Lung (tissue), 12 donors: Measurements from ENCODE around the gene TBX1. TPM values are rescaled to one million over a fixed set of nuclear protein-coding genes. Genes with fewer than 3 reads are reported as not detected.

Source experiments
- ATAC-seq: fragments of 200-7000 bp; cut with Tn5 transposase; one replicate; pipeline ENCODE4 v1.9.1; 2020; ENCODE audit warnings: moderate number of reproducible peaks; ENCODE audit not compliant: insufficient read depth, low FRiP score
- DNase-seq, 3 donors: peaks; one replicate each; pipeline ENCODE4 v3.0.0-alpha.2; 2013 to 2017
- H3K27ac ChIP-seq, 2 donors: one replicate each; pipeline ENCODE4 v1.5.1; 2013; ENCODE audit warnings: mild to moderate bottlenecking in 2 of 2, moderate library complexity in 2 of 2, control low read depth in 1 of 2, inconsistent platforms in 1 of 2, low read depth in 1 of 2, low read length in 1 of 2
- H3K27me3 ChIP-seq, 3 donors: one replicate each; pipeline ENCODE4 v1.5.1; 2013; ENCODE audit warnings: low read length in 2 of 3; ENCODE audit not compliant: control insufficient read depth in 3 of 3, insufficient read depth in 3 of 3
- H3K36me3 ChIP-seq, 4 donors: one replicate each; pipeline ENCODE4 v1.5.1; 2013; ENCODE audit warnings: low read length in 4 of 4, mild to moderate bottlenecking in 1 of 4, moderate library complexity in 1 of 4; ENCODE audit not compliant: control insufficient read depth in 4 of 4, insufficient read depth in 4 of 4
- H3K4me1 ChIP-seq, 5 donors: one replicate each; pipeline ENCODE4 v1.5.1; 2013; ENCODE audit warnings: low read length in 5 of 5, mild to moderate bottlenecking in 2 of 5, moderate library complexity in 1 of 5; ENCODE audit not compliant: control insufficient read depth in 5 of 5, insufficient read depth in 5 of 5
- H3K4me3 ChIP-seq: one replicate; pipeline ENCODE4 v1.5.1; 2013; ENCODE audit warnings: mild to moderate bottlenecking, control low read depth, moderate library complexity
- H3K9ac ChIP-seq, 2 donors: one replicate each; pipeline ENCODE4 v1.5.1; 2013; ENCODE audit warnings: low read length in 2 of 2, control low read depth in 1 of 2; ENCODE audit not compliant: insufficient read depth in 1 of 2
- H3K9me3 ChIP-seq, 4 donors: one replicate each; pipeline ENCODE4 v1.5.1; 2013; ENCODE audit warnings: low read length in 3 of 4, mild to moderate bottlenecking in 1 of 4, moderate library complexity in 1 of 4; ENCODE audit not compliant: control insufficient read depth in 4 of 4, insufficient read depth in 3 of 4
- WGBS, 2 donors: extraction: QIAGEN DNeasy Blood & Tissue Kit; methylation state at CpG; one replicate each; pipeline ENCODE4 v1.1.7; 2013; 5-methylcytosine and 5-hydroxymethylcytosine counted together
- polyA plus RNA-seq, 2 donors: library from polyadenylated mRNA; stranded (reverse); fragments of 200-250 nt; gene quantifications; one replicate each; pipeline ENCODE4 v1.2.1, GENCODE V29; 2013
- total RNA-seq, 2 donors: library from RNA; depleted of rRNA in 1 of 2; stranded (reverse); fragments of >200 nt in 1 of 2; gene quantifications; one replicate each; pipeline ENCODE4 v1.2.1, GENCODE V29; 2014 to 2021
- TF ChIP-seq, protein P1 (sequence below): IDR thresholded peaks from 2 replicates; pipeline ENCODE4 v1.5.1; 2012; ENCODE audit warnings: mild to moderate bottlenecking; ENCODE audit errors: control extremely low read depth, extremely low read depth
- donor health status: control.
- donor health status: control.
- donor health status: Bipolar disorder and iron deficiency.
- donor health status: healthy.
- donor health status: DM: yes; HTN: yes; CAD: no.

The TBX1 gene
- total and polyA plus RNA-seq, 4 donors: 2.3 to 19.3 (median 4.5) TPM

DNA sequence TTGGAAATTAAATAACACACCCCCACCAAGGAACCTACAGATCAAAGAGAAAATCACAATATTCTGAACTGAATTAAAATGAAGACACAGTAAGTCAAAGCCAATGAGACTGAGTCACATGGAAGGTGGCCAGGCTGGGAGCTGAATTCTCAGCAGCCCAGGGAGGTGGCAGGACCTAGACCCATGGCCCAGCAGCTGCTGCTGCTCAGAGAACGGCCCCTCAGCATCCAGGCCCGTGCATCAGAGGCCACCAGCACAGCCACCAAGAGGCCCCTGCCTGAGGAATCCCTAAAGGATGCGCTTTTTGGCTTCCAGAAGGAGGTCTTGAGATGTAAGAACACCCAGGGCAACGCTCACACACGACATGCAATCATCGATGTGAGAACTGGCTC lies 35.0 kb downstream of the TBX1 start:
- TF ChIP-seq, protein P1, sequence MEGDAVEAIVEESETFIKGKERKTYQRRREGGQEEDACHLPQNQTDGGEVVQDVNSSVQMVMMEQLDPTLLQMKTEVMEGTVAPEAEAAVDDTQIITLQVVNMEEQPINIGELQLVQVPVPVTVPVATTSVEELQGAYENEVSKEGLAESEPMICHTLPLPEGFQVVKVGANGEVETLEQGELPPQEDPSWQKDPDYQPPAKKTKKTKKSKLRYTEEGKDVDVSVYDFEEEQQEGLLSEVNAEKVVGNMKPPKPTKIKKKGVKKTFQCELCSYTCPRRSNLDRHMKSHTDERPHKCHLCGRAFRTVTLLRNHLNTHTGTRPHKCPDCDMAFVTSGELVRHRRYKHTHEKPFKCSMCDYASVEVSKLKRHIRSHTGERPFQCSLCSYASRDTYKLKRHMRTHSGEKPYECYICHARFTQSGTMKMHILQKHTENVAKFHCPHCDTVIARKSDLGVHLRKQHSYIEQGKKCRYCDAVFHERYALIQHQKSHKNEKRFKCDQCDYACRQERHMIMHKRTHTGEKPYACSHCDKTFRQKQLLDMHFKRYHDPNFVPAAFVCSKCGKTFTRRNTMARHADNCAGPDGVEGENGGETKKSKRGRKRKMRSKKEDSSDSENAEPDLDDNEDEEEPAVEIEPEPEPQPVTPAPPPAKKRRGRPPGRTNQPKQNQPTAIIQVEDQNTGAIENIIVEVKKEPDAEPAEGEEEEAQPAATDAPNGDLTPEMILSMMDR: no peak
- WGBS, 2 donors: 90 to 92% methylated on average over 6 of the region's 6 CpGs
- Histone ChIP-seq H3K9ac (no peak overlapping the region), H3K9me3 (peaks cover 0 to 6% (median 2%) of the 10 kb centered on the region in 4 donors), H3K27ac (no peak overlapping the region), H3K4me3 (no peak overlapping the region), H3K4me1 (no peaks in the 10 kb centered on the region), H3K36me3 (peaks cover 0 to 4% (median 0%) of the 10 kb centered on the region in 4 donors), H3K27me3 (no peaks in the 10 kb centered on the region)
- no peak for ATAC-seq
- DNase-seq: no peak

DNA sequence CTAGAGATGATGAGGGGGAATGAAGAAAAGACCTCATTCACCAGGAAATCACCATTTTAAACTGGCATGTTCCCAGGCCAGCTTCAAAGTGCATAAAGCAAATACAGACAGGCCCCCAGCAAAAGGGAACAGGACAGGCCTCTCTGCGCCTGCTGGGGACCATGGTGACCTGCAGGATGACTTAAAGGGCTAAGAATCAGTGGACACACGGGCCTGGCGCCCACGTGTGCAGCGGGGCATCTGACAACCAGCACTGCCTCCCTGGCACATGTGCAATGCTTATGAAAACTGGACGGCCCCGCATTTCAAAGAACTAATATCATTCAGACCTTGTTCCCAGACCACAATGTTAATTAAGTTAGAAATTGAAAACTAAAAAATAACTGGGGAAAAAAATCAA lies 35.6 kb downstream of the TBX1 start:
- TF ChIP-seq, protein P1: no peak
- Histone ChIP-seq H3K9ac (no peak overlapping the region), H3K9me3 (peaks cover 0 to 6% (median 2%) of the 10 kb centered on the region in 4 donors), H3K4me3 (no peak overlapping the region), H3K27ac (no peak overlapping the region), H3K36me3 (peaks cover 0 to 6% (median 0%) of the 10 kb centered on the region in 4 donors), H3K27me3 (no peaks in the 10 kb centered on the region), H3K4me1 (no peaks in the 10 kb centered on the region)
- ATAC-seq: no peak
- 86 to 94% methylated on average over 7 of the region's 7 CpGs for WGBS, 2 donors
- no peak for DNase-seq

DNA sequence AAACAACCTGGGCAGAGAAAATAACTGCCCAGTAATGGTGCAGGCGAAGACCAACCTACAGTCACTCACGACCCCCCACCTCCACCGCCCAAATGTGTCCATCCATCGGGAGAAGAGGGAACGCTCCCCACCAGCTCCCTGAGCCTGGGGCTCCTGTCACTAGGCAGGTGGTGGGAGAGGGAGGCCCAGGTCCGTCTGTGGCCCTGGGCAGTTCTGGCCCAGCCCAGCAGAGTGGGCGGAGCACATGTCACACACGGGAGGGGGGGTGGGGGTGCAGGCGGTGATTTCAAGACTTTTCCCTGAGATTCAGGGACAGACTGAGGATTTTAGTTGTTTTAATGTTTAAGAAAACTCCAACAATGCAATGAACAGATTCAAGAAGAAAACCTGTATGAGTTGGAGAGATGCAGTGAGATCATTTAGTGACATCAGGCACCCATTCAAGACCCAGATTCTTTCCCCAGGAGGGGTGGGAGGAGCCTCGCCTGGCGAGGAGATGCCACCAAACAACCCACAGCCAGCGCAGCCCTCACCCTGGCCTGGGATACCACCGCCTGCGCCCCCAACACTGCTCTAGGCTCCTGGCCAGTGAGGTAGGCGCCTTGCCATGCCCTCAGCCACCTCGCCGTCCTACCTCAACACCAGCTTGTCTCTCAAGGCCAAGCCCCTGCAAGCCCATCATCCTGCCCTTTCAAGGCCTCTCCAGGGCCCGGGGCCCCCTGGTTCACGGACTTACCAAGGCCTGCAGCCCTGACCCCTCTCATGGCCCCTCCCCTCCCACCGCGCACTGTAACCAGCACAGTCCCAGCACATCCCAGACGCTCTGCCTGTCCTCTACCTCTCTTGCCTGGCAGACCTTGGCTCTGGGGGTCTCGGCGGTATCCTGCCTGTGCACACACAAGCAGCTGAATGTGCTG lies 36.8 kb downstream of the TBX1 start:
- no peak for DNase-seq
- WGBS, 2 donors: 84 to 89% methylated on average over 24 of the region's 24 CpGs
- H3K36me3 ChIP-seq: peaks cover 0 to 6% (median 0%) of the 10 kb centered on the region in 4 donors
- TF ChIP-seq, protein P1: no peak
- no peak overlapping the region for H3K4me3 ChIP-seq
- H3K27me3 ChIP-seq: no peaks in the 10 kb centered on the region
- no peak overlapping the region for H3K27ac ChIP-seq
- peaks cover 0 to 4% (median 2%) of the 10 kb centered on the region in 4 donors for H3K9me3 ChIP-seq
- ATAC-seq: no peak
- no peaks in the 10 kb centered on the region for H3K4me1 ChIP-seq
- H3K9ac ChIP-seq: no peak overlapping the region
